ENCODE measurements around the gene ANKHD1.

DNA sequence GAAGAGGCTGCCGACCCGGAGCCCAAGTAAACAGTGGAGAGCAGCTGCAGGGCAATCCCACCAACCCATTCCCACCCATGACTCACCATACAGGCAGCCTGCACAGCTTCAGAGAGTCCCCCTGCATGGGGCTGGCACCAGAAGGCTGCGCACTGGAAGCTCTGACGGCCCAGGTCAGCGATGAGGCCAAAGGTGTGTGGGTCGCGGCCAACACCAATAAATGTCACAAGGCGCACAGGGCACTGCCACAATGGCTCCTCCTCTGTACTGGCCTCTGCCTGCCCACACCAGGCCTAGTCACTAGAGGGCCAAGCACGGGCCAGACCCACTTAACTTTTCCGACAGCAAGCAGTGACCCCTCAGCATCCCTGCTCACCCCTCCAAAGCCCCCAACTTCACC is 158.6 kb downstream of the ANKHD1 start:
- TF ChIP-seq, protein P1, sequence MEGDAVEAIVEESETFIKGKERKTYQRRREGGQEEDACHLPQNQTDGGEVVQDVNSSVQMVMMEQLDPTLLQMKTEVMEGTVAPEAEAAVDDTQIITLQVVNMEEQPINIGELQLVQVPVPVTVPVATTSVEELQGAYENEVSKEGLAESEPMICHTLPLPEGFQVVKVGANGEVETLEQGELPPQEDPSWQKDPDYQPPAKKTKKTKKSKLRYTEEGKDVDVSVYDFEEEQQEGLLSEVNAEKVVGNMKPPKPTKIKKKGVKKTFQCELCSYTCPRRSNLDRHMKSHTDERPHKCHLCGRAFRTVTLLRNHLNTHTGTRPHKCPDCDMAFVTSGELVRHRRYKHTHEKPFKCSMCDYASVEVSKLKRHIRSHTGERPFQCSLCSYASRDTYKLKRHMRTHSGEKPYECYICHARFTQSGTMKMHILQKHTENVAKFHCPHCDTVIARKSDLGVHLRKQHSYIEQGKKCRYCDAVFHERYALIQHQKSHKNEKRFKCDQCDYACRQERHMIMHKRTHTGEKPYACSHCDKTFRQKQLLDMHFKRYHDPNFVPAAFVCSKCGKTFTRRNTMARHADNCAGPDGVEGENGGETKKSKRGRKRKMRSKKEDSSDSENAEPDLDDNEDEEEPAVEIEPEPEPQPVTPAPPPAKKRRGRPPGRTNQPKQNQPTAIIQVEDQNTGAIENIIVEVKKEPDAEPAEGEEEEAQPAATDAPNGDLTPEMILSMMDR (tag by site-specific recombination; IDR thresholded peaks at IDR 0.05), result no peak
- TF ChIP-seq SALL2 (tag by site-specific recombination; IDR thresholded peaks at IDR 0.05; ENCODE audit: borderline replicate concordance), result no peak
- TF ChIP-seq, protein P2, sequence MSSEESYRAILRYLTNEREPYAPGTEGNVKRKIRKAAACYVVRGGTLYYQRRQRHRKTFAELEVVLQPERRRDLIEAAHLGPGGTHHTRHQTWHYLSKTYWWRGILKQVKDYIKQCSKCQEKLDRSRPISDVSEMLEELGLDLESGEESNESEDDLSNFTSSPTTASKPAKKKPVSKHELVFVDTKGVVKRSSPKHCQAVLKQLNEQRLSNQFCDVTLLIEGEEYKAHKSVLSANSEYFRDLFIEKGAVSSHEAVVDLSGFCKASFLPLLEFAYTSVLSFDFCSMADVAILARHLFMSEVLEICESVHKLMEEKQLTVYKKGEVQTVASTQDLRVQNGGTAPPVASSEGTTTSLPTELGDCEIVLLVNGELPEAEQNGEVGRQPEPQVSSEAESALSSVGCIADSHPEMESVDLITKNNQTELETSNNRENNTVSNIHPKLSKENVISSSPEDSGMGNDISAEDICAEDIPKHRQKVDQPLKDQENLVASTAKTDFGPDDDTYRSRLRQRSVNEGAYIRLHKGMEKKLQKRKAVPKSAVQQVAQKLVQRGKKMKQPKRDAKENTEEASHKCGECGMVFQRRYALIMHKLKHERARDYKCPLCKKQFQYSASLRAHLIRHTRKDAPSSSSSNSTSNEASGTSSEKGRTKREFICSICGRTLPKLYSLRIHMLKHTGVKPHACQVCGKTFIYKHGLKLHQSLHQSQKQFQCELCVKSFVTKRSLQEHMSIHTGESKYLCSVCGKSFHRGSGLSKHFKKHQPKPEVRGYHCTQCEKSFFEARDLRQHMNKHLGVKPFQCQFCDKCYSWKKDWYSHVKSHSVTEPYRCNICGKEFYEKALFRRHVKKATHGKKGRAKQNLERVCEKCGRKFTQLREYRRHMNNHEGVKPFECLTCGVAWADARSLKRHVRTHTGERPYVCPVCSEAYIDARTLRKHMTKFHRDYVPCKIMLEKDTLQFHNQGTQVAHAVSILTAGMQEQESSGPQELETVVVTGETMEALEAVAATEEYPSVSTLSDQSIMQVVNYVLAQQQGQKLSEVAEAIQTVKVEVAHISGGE (tag by site-specific recombination; conservative IDR thresholded peaks at IDR 0.05; ENCODE audit: low read depth), result no peak
- no peak for TF ChIP-seq BCL11A (tag by site-specific recombination; IDR thresholded peaks at IDR 0.05; ENCODE audit: low read depth)
- TF ChIP-seq TCF7L2 (IDR thresholded peaks at IDR 0.05; ENCODE audit: borderline replicate concordance, low read depth, low read length), result no peak
- no peak for TF ChIP-seq ZNF274 (IDR thresholded peaks at IDR 0.05; ENCODE audit: low read length)
- no peak for TF ChIP-seq ZNF274 (tag by site-specific recombination; IDR thresholded peaks at IDR 0.05; ENCODE audit: borderline replicate concordance)
- no peak for TF ChIP-seq ZNF610 (tag by site-specific recombination; IDR thresholded peaks at IDR 0.05; ENCODE audit: borderline replicate concordance)
- no peak for TF ChIP-seq ZNF140 (tag by site-specific recombination; IDR thresholded peaks at IDR 0.05)
- TF ChIP-seq ZNF558 (tag by site-specific recombination; IDR thresholded peaks at IDR 0.05), result no peak
- TF ChIP-seq, protein P3, sequence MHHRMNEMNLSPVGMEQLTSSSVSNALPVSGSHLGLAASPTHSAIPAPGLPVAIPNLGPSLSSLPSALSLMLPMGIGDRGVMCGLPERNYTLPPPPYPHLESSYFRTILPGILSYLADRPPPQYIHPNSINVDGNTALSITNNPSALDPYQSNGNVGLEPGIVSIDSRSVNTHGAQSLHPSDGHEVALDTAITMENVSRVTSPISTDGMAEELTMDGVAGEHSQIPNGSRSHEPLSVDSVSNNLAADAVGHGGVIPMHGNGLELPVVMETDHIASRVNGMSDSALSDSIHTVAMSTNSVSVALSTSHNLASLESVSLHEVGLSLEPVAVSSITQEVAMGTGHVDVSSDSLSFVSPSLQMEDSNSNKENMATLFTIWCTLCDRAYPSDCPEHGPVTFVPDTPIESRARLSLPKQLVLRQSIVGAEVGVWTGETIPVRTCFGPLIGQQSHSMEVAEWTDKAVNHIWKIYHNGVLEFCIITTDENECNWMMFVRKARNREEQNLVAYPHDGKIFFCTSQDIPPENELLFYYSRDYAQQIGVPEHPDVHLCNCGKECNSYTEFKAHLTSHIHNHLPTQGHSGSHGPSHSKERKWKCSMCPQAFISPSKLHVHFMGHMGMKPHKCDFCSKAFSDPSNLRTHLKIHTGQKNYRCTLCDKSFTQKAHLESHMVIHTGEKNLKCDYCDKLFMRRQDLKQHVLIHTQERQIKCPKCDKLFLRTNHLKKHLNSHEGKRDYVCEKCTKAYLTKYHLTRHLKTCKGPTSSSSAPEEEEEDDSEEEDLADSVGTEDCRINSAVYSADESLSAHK (tag by site-specific recombination; IDR thresholded peaks at IDR 0.05), result no peak
- TF ChIP-seq ZNF302 (tag by site-specific recombination; IDR thresholded peaks at IDR 0.05; ENCODE audit: low read depth), result no peak
- TF ChIP-seq ZNF791 (tag by site-specific recombination; IDR thresholded peaks at IDR 0.05), result no peak
- no peak for TF ChIP-seq ZNF174 (tag by site-specific recombination; IDR thresholded peaks at IDR 0.05)
- no peak for TF ChIP-seq ZNF175 (tag by site-specific recombination; IDR thresholded peaks at IDR 0.05)

Data from HEK293 (cell line).